ENCODE data around the gene CCDC192.

The CCDC192 gene

GRCh38 chr5:127884416-127884815 lies 181.2 kb downstream of the CCDC192 start:
- DNase-seq (ENCODE audit: low spot score) = no peak

- DNase-seq (ENCODE audit: low spot score) = no peak
These were observed 182.0 kb downstream of the CCDC192 start for GRCh38 chr5:127885176-127885575.

DNA sequence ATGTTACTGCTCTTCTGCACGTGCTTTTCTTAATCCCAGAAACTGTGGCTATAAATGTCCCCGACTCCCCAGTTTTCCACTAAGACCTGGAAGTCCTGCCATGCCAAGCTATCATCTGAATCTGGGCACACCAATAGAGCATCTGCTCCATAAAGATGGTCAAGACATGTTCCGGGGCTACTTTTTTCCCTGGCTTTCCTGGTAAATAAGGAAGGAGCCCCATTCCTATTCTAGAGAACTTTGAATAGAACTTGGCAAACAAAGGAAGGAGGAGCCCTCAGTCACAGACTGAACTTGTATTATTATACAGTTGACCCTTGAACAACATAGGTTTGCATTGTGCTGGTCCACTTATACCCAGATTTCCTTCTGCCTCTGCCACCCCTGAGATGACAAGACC lies 182.9 kb downstream of the CCDC192 start:
- DNase-seq (ENCODE audit: low spot score) = no peak

GRCh38 chr5:127887282-127887681 lies 184.1 kb downstream of the CCDC192 start:
- DNase-seq (ENCODE audit: low spot score) = no peak

DNA sequence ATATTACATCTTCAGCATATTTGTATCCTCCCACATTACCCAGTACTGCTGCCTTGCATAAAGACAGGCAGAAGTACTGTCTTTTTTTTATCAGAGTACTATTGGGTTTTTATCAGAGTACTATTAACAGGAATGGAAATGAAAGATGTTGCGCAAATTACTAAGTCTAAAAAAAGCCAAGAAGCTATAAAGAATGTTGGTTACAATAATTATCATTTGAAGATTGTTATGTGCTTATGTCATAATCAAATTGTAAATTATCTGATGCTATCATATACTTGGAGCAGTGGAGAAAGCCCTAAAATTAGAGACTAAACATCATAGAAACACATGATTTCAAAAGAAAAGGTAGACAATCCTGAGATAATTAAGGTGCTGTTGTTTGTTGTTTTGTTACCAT lies 188.8 kb downstream of the CCDC192 start:
- no peak for DNase-seq (ENCODE audit: low spot score)

- DNase-seq (ENCODE audit: low spot score) = no peak
These were observed 189.4 kb downstream of the CCDC192 start for GRCh38 chr5:127892467-127893207.

DNA sequence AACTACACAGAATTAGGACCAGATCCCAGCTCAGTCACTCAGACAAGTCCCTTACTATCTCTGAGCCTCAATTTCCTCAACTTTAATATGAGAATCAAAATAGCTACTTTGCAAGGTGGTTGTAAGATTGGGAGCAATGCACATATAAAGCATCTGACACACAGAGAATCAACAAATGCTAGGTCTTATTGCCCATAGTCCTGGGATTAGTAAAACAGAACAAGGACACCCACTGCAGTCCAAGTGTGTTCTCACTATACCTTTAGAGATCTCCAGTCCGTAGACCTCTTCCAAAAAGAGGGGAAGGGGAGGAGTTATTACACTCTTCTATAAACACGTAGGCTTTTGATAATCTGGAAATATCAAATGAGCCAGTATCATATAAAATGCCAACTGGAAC lies 190.0 kb downstream of the CCDC192 start:
- no peak for DNase-seq (ENCODE audit: low spot score)

DNA sequence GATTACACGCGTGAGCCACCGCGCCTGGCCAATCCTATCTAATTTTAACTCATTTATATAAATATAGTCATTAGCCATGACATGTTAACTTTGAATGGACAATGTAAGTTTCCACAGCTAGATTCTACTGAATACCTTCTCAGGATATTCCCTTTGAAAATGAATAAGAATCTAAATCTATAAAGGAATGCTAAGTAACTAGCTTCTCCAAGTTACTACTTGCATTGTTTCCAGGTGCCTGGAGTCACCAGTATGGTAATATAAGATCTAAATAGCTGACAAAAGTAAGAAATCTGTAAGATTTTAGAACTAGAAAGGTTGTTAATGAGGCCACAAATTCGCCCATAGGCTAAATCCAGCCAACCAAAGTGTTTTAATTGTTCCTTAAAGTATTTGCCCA lies 191.3 kb downstream of the CCDC192 start:
- no peak for DNase-seq (ENCODE audit: low spot score)

DNA sequence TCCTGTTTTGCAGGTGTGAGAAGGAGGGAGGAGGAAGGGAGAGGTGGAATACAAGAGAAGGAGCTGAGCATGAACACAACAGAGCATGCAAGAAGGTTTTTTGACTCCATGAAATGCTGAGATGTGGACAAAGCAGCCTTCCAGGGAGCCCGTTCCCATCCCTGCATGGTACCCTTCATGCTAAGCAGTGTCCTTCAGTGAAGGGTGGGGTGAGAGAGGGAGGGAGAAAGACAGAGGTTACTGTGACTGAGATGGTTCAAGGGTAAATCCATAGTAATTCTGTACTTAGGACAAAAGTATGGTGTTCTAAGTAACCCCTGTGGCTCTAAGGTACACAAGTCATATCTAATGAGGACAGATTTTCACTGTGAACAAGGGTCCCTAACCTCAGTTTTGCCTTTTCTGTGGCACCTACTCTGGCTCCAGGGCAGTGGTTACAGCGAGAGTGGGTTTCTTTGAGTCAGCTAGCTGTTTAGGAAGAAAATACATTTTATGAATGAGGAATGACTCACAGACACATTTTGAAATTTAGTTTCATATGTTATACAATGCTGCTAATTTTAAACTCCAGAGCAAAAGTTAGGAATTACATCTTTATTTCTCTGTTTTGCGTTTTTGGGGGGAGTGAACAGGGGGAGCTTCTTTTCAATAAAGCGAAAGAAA lies 195.5 kb downstream of the CCDC192 start:
- no peak for DNase-seq (ENCODE audit: low spot score)

DNA sequence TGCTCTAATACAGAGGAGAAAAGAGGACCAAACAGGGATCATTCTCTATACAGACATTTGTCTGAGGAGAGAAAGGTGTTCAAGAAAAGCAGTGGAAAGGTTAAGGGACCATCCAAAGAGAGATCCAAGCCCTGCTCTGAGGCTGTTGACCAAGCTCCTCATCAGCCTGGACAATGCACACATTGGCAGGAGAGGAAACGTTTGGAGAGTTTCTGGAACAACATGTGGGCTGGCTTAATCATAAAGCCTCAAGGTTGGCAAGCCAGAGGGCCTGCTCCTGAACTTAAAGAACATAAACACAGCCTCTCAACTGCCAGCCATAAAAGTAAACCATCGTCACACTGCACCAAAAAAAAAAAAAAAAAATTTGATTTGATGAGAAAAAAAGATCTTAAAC lies 196.0 kb downstream of the CCDC192 start:
- DNase-seq (ENCODE audit: low spot score) = no peak

- no peak for DNase-seq (ENCODE audit: low spot score)
These were observed 203.5 kb downstream of the CCDC192 start for GRCh38 chr5:127906562-127907204.

DNA sequence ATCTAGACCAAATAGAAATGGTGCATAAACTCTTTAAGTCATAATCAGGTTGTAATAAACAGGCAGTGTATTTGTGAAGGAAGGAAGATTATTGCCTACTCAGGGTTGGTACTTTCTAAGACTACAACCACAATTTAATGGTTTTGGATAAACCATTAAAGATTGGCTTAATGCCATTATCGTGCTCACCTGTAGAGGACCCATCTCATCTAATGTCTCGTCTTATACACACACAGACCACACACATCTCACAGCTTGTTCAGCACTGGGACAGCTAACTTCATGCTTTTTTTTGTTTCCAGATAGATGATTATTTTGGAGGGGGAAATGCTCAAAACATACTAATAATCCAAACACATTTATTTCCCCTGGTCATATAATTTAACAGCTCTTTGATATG lies 204.7 kb downstream of the CCDC192 start:
- DNase-seq (ENCODE audit: low spot score) = no peak

GRCh38 chr5:127909066-127909465 lies 205.9 kb downstream of the CCDC192 start:
- peak; percentile 47 for DNase-seq (ENCODE audit: low spot score)

- no peak for DNase-seq (ENCODE audit: low spot score)
These were observed 206.6 kb downstream of the CCDC192 start for GRCh38 chr5:127909821-127910220.

GRCh38 chr5:127910307-127910956 lies 207.2 kb downstream of the CCDC192 start:
- no peak for DNase-seq (ENCODE audit: low spot score)

GRCh38 chr5:127911619-127912018 lies 208.4 kb downstream of the CCDC192 start:
- DNase-seq (ENCODE audit: low spot score) = no peak

- DNase-seq (ENCODE audit: low spot score) = no peak
These were observed 209.2 kb downstream of the CCDC192 start for GRCh38 chr5:127912411-127912810.

DNA sequence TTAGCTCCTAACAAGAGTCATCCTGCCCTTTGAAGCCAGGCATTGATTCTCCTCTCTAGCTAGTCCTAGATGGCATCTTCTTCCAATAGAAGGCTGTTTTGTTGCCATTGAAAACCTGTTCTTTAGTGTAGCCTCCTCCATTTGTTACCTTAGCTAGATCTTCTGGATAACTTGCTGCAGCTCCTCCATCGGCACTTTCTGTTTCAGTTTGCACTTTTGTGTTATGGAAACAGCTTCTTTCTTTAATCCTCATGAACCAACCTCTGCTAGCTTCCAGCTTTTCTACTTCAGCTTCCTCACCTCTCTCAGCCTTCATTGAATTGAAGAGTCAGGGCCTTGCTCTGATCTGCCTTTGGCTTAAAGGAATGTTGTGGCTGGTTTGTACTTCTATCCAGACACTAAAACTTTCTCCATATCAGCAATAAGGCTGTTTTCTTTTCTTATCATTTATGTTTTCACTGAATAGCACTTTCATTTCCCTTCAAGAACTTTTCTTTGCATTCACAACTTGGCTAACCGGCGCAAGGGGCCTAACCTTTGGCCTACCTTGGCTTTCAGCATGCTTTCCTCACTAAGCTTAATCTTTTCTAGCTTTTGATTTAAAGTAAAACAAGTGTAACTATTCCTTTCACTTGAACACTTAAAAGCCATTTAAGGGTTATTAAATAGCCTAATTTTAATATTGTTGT lies 213.8 kb downstream of the CCDC192 start:
- no peak for DNase-seq (ENCODE audit: low spot score)

GRCh38 chr5:127919006-127919796 lies 216.0 kb downstream of the CCDC192 start:
- DNase-seq (ENCODE audit: low spot score) = no peak

- no peak for DNase-seq (ENCODE audit: low spot score)
These were observed 216.6 kb downstream of the CCDC192 start for GRCh38 chr5:127919818-127920217.

DNA sequence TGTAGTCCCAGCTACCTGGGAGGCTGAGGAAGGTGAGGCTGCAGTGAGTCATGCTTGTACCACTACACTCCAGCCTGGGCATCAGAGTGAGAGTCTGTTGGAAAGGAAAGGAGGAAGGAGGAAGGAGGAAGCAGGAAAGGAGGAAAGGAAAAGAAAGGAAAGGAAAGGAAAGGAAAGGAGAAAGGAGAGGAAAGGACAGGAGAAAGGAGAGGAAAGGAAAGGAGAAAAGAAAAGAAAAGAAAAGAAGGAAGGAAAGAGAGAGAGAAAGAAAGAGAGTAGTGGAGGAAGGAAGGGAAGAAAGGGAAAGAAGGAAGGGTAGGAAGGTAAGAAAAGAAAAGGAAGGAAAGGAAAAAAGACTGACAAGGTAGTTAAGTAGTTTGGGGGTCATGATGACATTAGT lies 217.7 kb downstream of the CCDC192 start:
- DNase-seq (ENCODE audit: low spot score) = no peak

All from cerebellar cortex (tissue), 1 donor.